ENCODE measurements around the gene CATSPER2. TPM values are rescaled to one million over a fixed set of nuclear protein-coding genes. Genes with fewer than 3 reads are reported as not detected.
"Not testable (repeated sequence)": the region's sequence is repeated elsewhere in the genome, so short reads cannot be mapped to it uniquely, and the experiment has no call there.

The CATSPER2 gene
- total RNA-seq, 1 experiment from 2014 or later, result 0.50 TPM

DNA sequence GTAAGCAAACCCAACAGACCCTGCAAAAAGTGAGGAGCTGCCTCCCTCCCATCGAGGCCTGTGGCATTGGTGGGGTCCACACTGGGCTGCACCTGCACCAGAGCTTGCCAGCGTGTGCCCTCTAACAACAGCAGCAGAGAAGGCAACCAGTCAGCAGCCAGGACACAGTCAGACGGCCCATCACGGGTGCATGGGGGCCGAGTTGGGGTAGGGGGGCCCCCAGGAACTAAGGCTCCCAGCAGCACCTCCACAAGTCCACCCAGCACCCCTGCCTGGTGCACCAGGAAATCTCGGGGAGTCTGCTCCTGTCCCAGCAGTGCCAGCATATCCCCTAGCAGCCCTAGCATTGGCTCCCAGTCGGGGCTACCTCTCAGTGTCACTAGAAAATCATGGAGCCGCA lies 30.9 kb downstream of the CATSPER2 start:
- in situ Hi-C loops (cut with HindIII; ENCODE audit: low pct_unique_long_range_greater_than_20kb, low sequenced_read_pairs); DNase-seq (ENCODE audit: low read depth, low spot score): not testable (repeated sequence)

DNA sequence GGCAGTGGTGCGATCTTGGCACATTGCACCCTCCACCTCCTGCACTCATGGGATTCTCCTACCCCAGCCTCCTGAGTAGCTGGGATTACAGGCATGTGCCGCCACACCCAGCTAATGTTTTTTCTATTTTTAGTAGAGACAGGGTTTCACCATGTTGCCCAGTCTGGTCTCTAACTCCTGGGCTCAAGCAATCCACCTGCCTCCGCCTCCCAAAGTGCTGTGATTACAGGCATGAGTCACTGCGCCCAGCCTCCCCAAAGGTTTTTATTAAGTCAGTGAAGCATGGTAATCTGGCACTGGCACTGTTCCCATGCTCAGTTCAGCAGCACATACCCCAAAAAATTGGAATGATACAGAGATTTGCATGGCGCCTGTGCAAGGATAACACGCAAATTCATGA lies 46.4 kb downstream of the CATSPER2 start:
- in situ Hi-C loops (cut with HindIII; ENCODE audit: low pct_unique_long_range_greater_than_20kb, low sequenced_read_pairs); DNase-seq (ENCODE audit: low read depth, low spot score): not testable (repeated sequence)

DNA sequence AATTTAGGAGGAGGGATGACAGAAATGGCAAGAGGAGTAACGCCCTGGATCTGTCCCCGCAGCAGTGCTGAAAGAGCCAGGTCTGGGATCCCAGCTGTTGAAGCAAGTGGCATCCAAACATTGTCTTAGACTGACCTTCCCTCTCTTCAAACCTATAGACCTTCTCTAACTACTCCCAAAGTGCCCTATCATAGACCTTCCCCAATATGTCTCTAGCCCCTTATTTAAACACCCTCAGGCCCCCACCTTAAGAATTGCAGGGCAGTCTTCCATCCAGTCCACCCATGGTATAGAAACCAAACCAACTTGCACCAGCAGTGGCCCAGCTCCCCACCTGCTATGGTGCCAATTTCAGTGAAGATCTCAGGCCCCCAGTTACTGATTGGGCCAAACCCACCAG lies 48.4 kb downstream of the CATSPER2 start:
- in situ Hi-C loops (cut with HindIII; ENCODE audit: low pct_unique_long_range_greater_than_20kb, low sequenced_read_pairs); DNase-seq (ENCODE audit: low read depth, low spot score): not testable (repeated sequence)

DNA sequence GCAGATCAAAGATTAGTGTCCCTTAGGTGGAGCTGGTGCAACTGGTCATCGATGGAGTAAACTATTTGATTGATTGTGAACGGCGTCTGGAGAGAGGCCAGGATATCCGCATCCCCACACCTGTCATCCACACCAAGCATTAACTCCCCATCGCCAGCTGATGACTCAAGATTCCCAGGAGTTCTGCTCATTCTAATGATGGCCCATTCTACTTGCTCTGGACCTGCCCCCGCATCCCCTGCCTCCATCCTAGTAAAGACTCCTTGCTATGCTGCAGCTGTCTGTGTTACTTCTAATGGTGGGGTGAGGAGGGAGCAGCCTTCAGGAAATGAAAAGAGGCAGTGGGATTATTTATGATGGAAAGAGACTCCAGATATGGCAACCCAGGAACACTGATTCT lies 49.5 kb downstream of the CATSPER2 start:
- in situ Hi-C loops (cut with HindIII; ENCODE audit: low pct_unique_long_range_greater_than_20kb, low sequenced_read_pairs); DNase-seq (ENCODE audit: low read depth, low spot score): not testable (repeated sequence)

DNA sequence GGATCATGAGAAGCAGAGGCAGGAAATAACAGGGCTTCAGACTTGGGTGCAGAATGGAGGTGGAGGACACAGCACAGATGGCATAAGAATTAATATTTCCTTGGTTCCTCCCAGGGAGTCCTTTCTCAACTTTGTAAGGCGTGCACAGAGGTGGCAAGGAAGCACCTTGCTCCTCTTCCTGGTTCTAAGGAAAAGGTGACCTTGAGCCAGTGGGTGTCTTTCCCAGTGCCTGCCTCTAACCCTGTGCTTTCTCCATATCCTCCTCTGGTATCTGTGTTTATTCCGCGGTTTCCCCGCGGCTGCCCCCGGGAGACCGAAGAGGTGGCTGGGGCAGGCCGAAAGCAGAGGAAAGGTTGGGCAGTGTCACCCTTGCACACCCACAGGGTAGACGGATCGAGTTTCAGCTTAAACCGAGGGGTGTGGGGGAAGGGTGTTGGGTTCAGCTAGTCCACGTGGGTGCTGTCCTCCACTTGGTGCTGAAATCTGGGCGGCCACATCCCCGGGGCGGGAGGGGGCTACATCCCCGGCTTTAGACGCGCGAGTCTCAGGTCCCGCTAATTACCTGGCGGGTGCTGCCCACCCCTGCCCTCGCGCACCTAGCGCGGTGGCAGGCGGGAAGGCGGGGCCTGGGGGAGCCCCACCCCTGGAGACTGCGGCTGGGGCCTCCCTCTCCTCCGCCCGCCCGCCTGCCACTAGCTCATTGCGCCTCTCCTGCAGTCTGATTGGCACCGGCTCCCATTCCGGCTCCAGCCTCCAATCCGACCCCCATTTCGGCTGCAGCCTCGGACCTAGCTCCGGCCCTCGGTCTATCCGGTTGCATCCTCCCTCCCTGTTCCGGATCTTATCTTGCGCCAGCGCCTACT lies 55.1 kb downstream of the CATSPER2 start, which contains the start of gene CKMT1B:
Gene CKMT1B (plus strand): TSS at position 700 of the 863 bp plus-strand sequence. CDS start 192 bp downstream, outside the sequence.
- DNase-seq (ENCODE audit: low read depth, low spot score); in situ Hi-C loops (cut with HindIII; ENCODE audit: low pct_unique_long_range_greater_than_20kb, low sequenced_read_pairs): not testable (repeated sequence)

DNA sequence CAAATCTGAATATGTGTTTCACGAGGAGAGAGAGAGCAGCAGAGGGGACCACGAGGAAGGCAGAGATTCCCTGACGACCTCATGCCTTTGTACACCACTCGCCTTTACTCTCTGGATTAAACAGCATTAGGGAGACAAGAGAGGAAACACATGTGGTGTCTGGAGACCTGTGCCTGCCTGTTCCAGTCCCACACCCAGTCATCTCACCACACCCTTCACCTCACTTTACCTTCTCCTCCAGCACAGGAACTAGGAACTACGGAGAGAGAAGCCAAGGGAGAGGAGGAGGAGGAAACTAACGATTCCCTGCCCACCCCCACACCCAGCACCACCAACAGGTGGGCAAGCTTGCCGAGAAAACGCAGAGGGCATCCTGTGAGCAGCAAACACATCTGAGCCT lies 55.8 kb downstream of the CATSPER2 start:
- DNase-seq (ENCODE audit: low read depth, low spot score); in situ Hi-C loops (cut with HindIII; ENCODE audit: low pct_unique_long_range_greater_than_20kb, low sequenced_read_pairs): not testable (repeated sequence)

DNA sequence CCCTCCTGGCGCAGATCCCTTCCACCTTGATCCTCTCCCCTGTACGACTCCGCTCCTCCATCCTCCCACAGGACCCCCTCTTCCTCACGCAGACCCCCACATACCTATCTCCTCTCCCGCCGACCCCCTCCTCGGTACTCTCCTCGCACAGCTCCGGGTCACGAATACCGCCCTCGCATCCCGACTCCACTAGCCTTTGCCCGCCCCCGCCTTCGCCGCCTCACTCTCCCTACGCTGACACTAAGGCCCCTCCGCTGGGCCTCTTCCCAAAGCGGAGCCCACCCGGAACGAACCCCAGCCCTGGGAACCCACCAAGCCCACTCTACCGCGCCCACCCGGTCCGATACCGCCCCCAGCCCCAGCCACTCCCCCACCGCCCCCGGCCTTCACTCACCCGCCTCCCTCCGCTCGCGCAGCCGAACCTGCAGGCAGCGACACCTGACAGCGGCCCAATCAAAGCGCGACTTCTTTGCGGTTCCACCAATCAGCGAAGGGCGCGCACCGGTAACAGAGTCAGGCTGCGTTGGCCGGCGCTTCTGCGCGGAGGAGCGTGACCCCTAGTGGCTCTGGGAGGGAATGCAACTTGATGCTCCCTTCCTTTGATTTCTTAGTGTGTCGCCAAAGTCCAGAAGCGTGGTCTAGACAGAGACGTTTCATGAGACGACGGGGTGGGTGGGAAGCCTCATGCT lies 58.7 kb downstream of the CATSPER2 start, which contains the start of gene PPIP5K1:
Gene PPIP5K1 (minus strand): TSS at position 431 of the 689 bp plus-strand sequence. CDS start 5,704 bp downstream, outside the sequence.
- in situ Hi-C loops (cut with HindIII; ENCODE audit: low pct_unique_long_range_greater_than_20kb, low sequenced_read_pairs), result not testable (repeated sequence)

More for the DNA sequence above, 58.7 kb downstream of the CATSPER2 start, which contains the start of gene PPIP5K1:
- not testable (repeated sequence) for DNase-seq (ENCODE audit: low read depth, low spot score)

Small RNAs within 50 kb of the gene (small RNA-seq; reads per million reads assigned to genes)
- gene PDIA3P2 (0 reads per million in 2 experiments), gene RNU6-554P (0 reads per million in 2 experiments), gene RNU6-610P (0 reads per million in 2 experiments)

Other genes with a start within 250 kb of the CATSPER2 start
- 25.9 and 30.7 TPM in 2 replicates for gene TP53BP1, start 155.7 kb downstream of the CATSPER2 start, total RNA-seq (2014; rRNA removed; shearing (Covaris generic))
- 0.87 and 0.90 TPM in 2 replicates for gene MAP1A, start 131.2 kb downstream of the CATSPER2 start, total RNA-seq (2014; rRNA removed; shearing (Covaris generic))
- gene PPIP5K1, start 58.6 kb downstream of the CATSPER2 start, total RNA-seq (2014; rRNA removed; shearing (Covaris generic)), result 13.7 and 14.8 TPM in 2 replicates
- gene CKMT1B, start 54.8 kb downstream of the CATSPER2 start, total RNA-seq (2014; rRNA removed; shearing (Covaris generic)), result 55.2 and 55.6 TPM in 2 replicates
- gene STRC, start 30.0 kb downstream of the CATSPER2 start, total RNA-seq (2014; rRNA removed; shearing (Covaris generic)), result 0.08 and 0.27 TPM in 2 replicates
- 18.5 and 25.8 TPM in 2 replicates for gene CKMT1A, start 45.0 kb upstream of the CATSPER2 start, total RNA-seq (2014; rRNA removed; shearing (Covaris generic))
- 431 and 498 TPM in 2 replicates for gene PDIA3, start 97.6 kb upstream of the CATSPER2 start, total RNA-seq (2014; rRNA removed; shearing (Covaris generic))
- 0.61 and 0.69 TPM in 2 replicates for gene ELL3, start 128.1 kb upstream of the CATSPER2 start, total RNA-seq (2014; rRNA removed; shearing (Covaris generic))
- 630 and 662 TPM in 2 replicates for gene SERF2, start 143.5 kb upstream of the CATSPER2 start, total RNA-seq (2014; rRNA removed; shearing (Covaris generic))
- gene SERINC4, start 151.4 kb upstream of the CATSPER2 start, total RNA-seq (2014; rRNA removed; shearing (Covaris generic)), result not detected in 2 replicates
- gene HYPK, start 151.8 kb upstream of the CATSPER2 start, total RNA-seq (2014; rRNA removed; shearing (Covaris generic)), result 4.3 and 4.8 TPM in 2 replicates
- 27.6 and 28.8 TPM in 2 replicates for gene MFAP1, start 175.8 kb upstream of the CATSPER2 start, total RNA-seq (2014; rRNA removed; shearing (Covaris generic))
- 18.0 and 18.7 TPM in 2 replicates for gene WDR76, start 178.2 kb upstream of the CATSPER2 start, total RNA-seq (2014; rRNA removed; shearing (Covaris generic))